Osteoblast (primary cell): ENCODE data around the gene TTC19. TPM values are rescaled to one million over a fixed set of nuclear protein-coding genes. Genes with fewer than 3 reads are reported as not detected.

ENCODE experiments used
- DNase-seq: peaks from one replicate; pipeline ENCODE4 v3.0.0; 2011; ENCODE audit warnings: low spot score, mixed read lengths; ENCODE audit not compliant: insufficient read length; ENCODE audit errors: missing footprints
- H2AFZ ChIP-seq: 2 replicates; pipeline ENCODE4 v1.6.0; 2011; ENCODE audit warnings: mild to moderate bottlenecking, low read length
- H3K27ac ChIP-seq: 2 replicates; pipeline ENCODE4 v1.5.1; 2011; ENCODE audit warnings: mild to moderate bottlenecking, low read depth, low read length, moderate library complexity
- H3K27me3 ChIP-seq: 2 replicates; pipeline ENCODE4 v1.6.0; 2012; ENCODE audit warnings: mild to moderate bottlenecking, control low read depth, inconsistent platforms, low read length, moderate library complexity; ENCODE audit not compliant: insufficient read depth
- H3K36me3 ChIP-seq: 2 replicates; pipeline ENCODE4 v1.5.1; 2011; ENCODE audit warnings: mild to moderate bottlenecking, low read length, control low read depth, moderate library complexity; ENCODE audit not compliant: insufficient read depth
- H3K4me1 ChIP-seq: 2 replicates; pipeline ENCODE4 v1.5.1; 2011; ENCODE audit warnings: mild to moderate bottlenecking, low read length, control low read depth, moderate library complexity; ENCODE audit not compliant: insufficient read depth
- H3K4me2 ChIP-seq: 2 replicates; pipeline ENCODE4 v1.6.0; 2011; ENCODE audit warnings: mild to moderate bottlenecking, low read length; ENCODE audit not compliant: insufficient read depth
- H3K4me3 ChIP-seq: fragments of 200-600 bp; sonication (generic); 3 replicates; pipeline ENCODE4 v1.5.1; 2012; ENCODE audit warnings: mild to moderate bottlenecking, low read length, inconsistent platforms; ENCODE audit not compliant: insufficient read depth
- H3K79me2 ChIP-seq: 2 replicates; pipeline ENCODE4 v1.6.0; 2012; ENCODE audit warnings: mild to moderate bottlenecking, low read length, control low read depth, inconsistent platforms; ENCODE audit not compliant: insufficient read depth
- H3K9me3 ChIP-seq: 2 replicates; pipeline ENCODE4 v1.5.1; 2011; ENCODE audit warnings: low read depth, low read length, control low read depth
- H4K20me1 ChIP-seq: 2 replicates; pipeline ENCODE4 v1.6.0; 2012; ENCODE audit warnings: mild to moderate bottlenecking, low read length, control low read depth; ENCODE audit not compliant: insufficient read depth
- total RNA-seq: library from RNA; depleted of rRNA; stranded (reverse); fragments of >200 nt; gene quantifications from 2 replicates; pipeline ENCODE4 v1.2.3, GENCODE V29; 2012
- TF ChIP-seq, protein P1 (sequence below): IDR thresholded peaks from 2 replicates; pipeline ENCODE4 v1.5.1; 2011; ENCODE audit warnings: mild to moderate bottlenecking, low read depth, low read length, moderate library complexity; ENCODE audit errors: extremely low read depth

Gene TTC19
- total RNA-seq, 1 donor, result 31.8 TPM

DNA sequence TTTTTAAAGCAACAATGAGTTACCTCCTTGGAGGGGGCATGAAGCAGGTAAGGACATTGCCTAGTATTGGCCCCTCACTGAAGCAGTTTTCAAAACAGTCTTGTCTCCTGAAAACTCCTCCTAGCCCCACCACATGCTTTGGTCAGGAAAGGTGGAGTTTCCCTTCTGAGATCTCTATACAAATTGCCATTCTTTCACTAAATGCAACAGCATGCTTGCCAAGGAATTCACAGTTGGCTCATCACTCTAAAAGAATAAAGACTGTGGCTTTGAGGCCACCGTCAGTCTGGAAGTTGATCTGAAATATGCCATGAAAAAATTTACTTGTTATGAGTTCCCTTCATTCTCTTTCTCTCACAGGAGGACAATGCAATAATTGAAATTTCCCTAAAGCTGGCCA, 4.2 kb downstream of the TTC19 start:
- Histone ChIP-seq H3K4me1 (peaks cover 15% of the 10 kb centered on the region), H3K79me2 (peaks cover 36% of the 10 kb centered on the region)

DNA sequence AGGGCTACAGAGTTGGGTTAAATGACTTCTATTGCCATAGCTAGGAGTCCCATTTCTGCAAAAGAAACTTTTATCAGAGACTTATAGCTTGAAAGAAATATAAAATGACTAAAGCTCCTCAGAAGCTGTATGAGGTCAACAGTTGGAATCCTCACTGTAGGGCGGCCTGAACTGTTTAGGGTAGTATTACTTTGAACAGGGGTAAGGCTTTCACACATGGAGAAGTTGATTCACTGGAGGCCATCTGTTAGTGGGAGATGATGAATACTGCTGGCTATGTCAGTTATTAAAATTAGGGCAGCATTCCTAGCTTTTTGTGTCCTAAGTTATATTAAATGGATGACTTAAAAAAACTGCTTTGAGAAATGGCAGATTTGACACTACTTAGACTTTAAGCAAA, 6.0 kb downstream of the TTC19 start:
- Histone ChIP-seq H3K79me2 (peaks cover 28% of the 10 kb centered on the region), H3K36me3 (peaks cover 83% of the 10 kb centered on the region), H3K4me2 (no peak overlapping the region), H4K20me1 (peaks cover 10% of the 10 kb centered on the region), H3K4me3 (no peak overlapping the region), H3K27me3 (no peaks in the 10 kb centered on the region), H3K27ac (no peak overlapping the region), H3K4me1 (peaks cover 9% of the 10 kb centered on the region), H2AFZ (no peak overlapping the region), H3K9me3 (no peaks in the 10 kb centered on the region)
- TF ChIP-seq, protein P1, sequence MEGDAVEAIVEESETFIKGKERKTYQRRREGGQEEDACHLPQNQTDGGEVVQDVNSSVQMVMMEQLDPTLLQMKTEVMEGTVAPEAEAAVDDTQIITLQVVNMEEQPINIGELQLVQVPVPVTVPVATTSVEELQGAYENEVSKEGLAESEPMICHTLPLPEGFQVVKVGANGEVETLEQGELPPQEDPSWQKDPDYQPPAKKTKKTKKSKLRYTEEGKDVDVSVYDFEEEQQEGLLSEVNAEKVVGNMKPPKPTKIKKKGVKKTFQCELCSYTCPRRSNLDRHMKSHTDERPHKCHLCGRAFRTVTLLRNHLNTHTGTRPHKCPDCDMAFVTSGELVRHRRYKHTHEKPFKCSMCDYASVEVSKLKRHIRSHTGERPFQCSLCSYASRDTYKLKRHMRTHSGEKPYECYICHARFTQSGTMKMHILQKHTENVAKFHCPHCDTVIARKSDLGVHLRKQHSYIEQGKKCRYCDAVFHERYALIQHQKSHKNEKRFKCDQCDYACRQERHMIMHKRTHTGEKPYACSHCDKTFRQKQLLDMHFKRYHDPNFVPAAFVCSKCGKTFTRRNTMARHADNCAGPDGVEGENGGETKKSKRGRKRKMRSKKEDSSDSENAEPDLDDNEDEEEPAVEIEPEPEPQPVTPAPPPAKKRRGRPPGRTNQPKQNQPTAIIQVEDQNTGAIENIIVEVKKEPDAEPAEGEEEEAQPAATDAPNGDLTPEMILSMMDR, result no peak
- DNase-seq, result peak; percentile 65

More for the DNA sequence above, 4.2 kb downstream of the TTC19 start:
- H3K27ac ChIP-seq, result no peak overlapping the region
- TF ChIP-seq, protein P1, result no peak
- DNase-seq, result no peak
- no peak overlapping the region for H3K4me3 ChIP-seq
- peaks cover 11% of the 10 kb centered on the region for H4K20me1 ChIP-seq
- no peaks in the 10 kb centered on the region for H3K27me3 ChIP-seq
- no peak overlapping the region for H3K4me2 ChIP-seq
- H3K9me3 ChIP-seq, result no peaks in the 10 kb centered on the region
- peaks cover 73% of the 10 kb centered on the region for H3K36me3 ChIP-seq
- no peak overlapping the region for H2AFZ ChIP-seq

DNA sequence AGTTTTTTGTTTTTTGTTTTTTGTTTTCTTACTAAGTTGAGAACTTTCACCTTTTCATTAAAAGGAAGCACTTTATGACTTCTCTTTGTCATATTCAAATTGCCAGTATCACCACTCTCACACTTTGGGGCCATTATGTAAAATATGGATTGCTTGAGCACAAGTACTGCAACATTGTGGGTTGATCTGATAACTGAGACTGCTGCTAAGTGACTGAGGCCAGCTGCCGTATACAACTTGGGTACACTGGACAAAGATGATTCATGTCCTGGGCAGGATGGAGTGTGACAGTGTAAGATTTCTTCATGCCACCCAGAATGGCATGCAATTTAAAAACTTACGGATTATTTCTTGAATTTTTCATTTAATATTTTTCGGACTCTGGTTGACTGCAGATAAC, 7.8 kb downstream of the TTC19 start:
- Histone ChIP-seq H3K27ac (no peak overlapping the region), H3K4me2 (no peak overlapping the region), H3K27me3 (no peaks in the 10 kb centered on the region), H3K4me1 (no peaks in the 10 kb centered on the region), H4K20me1 (peaks cover 2% of the 10 kb centered on the region), H3K79me2 (peaks cover 23% of the 10 kb centered on the region), H3K36me3 (peaks cover 85% of the 10 kb centered on the region), H2AFZ (no peak overlapping the region), H3K9me3 (no peaks in the 10 kb centered on the region), H3K4me3 (no peak overlapping the region)
- no peak for DNase-seq
- TF ChIP-seq, protein P1, result no peak

DNA sequence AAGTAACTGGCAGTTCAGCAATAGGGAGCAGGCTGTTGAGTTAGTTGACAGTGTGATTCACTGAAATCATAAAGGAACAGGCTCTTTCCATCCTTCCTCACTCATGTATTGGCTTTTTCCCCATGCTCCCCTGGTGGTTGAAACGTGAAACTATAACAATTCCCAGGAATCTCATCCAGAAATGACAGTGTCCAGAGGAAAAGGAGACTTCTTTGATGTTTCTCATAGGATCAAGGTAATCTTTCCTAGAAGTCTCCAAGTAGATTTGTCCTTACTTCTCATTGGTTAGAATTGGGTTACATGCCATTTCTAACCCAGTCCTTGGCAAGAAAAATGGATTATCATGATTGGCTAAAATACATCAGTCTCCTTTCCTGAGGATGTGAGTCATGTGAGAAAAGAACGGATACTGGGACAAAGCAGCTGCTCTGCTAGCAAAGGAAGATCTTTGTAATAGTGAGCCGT, 14.4 kb downstream of the TTC19 start:
- no peaks in the 10 kb centered on the region for H3K27me3 ChIP-seq
- DNase-seq, result no peak
- TF ChIP-seq, protein P1, result peak; percentile 75
- H3K36me3 ChIP-seq, result peaks cover 54% of the 10 kb centered on the region
- H3K4me3 ChIP-seq, result no peak overlapping the region
- no peaks in the 10 kb centered on the region for H3K9me3 ChIP-seq
- H3K4me2 ChIP-seq, result peak overlapping the region; percentile 14
- H3K79me2 ChIP-seq, result peaks cover 27% of the 10 kb centered on the region
- H3K27ac ChIP-seq, result peak overlapping the region; percentile 62
- peaks cover 2% of the 10 kb centered on the region for H4K20me1 ChIP-seq
- H2AFZ ChIP-seq, result no peak overlapping the region
- peaks cover 21% of the 10 kb centered on the region for H3K4me1 ChIP-seq
